GM20431 (cell line): ENCODE measurements around the gene SCRN1.
"Not testable (repeated sequence)": the region's sequence is repeated elsewhere in the genome, so short reads cannot be mapped to it uniquely, and the experiment has no call there.

Source experiments
- in situ Hi-C: fragments of 300-500 bp; cut with MseI, MboI; formaldehyde crosslinking; loops from one replicate; pipeline ENCODE4 v1.15.0; 2020; ENCODE audit warnings: low sequenced_read_pairs; ENCODE audit not compliant: unreplicated experiment

SCRN1 gene

GRCh38 chr7:29896685-29897411, 92.8 kb downstream of the SCRN1 start:
- in situ Hi-C loops = no loop called here

- in situ Hi-C loops = no loop called here
Observed at GRCh38 chr7:29895559-29895958, 94.0 kb downstream of the SCRN1 start.

DNA sequence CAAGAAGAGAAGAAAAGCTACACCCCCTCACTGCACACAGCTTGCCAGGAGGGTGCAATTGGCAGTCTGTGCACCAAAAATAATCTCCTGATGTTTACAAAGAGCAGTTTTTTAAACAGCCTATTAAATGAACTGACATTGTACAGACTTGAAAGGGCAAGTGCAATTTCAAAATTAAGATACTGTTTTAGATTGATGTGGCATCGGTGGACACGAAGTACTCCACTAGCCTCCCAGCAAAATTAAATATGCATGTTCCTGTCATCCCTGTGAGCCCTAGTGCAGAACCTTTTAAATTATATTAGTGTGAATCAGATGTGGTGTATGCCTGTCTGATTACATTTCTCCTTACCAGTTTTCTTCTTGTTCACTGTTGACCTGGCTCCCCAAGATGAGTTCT, 95.3 kb downstream of the SCRN1 start:
- in situ Hi-C loops = no loop called here

DNA sequence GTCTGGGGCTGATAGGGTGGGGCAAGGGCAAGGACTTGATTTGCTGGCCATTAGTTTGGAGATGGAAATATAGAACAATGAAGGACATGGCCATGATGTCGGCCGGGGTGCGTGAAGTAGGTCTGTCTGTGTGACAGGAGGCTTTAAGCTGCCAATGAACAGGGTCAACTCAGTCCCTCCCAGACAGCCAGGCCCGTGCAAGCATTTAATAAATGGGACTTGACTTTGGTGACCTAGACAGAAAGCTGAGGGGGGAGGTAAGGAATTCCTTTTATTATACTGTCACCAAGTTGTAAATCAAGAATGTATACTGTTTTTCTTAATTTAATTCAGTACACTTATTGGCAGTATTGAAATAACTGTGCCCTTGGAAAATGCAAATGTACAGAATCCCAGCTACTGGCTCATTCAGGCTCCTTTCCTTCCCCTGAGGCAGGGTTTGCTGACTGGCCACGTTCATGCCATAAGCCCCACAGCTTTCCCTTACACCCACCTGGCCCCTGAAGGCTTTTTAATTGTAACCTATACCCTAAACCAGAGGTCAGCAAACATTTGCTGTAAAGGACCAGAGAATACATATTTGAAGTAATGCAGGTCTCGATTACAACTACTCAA, 96.1 kb downstream of the SCRN1 start:
- in situ Hi-C loops = no loop called here

GRCh38 chr7:29892231-29892630, 97.4 kb downstream of the SCRN1 start:
- in situ Hi-C loops = no loop called here

DNA sequence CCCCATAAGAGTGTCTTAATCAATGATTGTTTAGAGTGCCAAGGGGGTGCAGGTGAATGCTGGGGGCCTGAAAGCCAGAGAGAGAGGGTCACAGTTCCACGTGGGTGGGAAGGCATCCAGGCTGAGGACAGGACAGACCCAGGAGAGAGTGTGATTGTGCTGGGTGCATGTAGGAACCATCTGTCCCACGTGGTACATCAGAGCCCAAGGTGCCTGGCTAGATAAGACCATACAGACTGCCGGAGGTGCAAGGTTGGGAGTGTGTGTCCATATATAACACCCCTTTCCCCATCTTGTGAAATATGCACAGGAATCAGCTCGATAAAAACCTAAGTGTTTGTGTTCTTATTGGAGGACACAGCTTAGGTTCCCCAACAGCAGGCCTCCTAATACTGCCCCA, 97.8 kb downstream of the SCRN1 start:
- in situ Hi-C loops = no loop called here

DNA sequence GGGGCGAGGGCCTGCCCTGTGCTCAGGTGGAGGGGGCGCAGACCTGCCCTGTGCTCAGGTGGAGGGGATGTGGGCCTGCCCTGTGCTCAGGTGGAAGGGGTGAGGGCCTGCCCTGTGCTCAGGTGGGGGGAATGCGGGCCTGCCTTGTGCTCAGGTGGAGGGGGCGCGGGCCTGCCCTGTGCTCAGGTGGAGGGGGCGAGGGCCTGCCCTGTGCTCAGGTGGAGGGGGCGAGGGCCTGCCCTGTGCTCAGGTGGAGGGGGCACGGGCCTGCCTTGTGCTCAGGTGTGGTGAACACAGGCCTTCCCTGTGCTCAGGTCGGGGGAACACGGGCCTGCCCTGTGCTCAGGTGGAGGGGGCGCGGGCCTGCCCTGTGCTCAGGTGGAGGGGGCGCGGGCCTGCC, 98.8 kb downstream of the SCRN1 start:
- in situ Hi-C loops = not testable (repeated sequence)

DNA sequence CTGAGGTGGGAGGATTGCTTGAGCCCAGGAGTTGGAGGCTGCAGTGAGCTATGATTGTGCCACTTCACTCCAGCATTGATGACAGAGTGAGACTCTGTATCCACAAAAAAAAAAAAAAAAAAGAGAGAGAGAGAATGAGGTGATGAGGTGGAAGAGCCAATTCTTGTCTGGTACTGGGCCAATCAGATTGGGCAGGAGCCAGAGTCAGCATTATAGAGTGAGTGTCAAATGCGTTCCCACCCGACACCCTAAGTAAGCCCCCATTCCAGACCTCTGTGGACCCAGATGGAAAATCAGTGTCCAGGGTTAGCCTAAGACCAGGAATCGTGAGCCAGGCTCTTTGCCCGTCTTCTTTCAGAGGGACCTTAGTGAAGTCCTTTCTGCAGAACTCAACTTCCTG, 99.3 kb downstream of the SCRN1 start:
- in situ Hi-C loops = no loop called here

DNA sequence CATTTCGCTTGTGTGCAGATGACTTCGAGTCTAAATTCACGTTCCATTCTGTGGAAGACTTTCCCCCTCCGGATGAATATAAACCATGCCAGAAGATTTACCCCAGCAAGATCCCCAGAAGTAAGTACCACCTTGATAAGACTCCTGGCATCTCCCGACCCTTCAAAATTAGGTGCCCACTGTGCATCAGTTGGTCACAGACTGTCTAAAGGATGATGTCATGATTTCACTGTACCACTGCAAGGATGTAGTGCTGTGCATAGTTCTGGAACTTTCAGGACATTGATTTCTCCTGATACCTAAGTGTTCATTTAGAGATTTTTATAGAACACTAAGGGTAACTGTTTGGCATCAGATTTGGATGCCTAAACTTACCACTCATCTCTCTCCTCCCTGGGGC, 100.3 kb downstream of the SCRN1 start:
- in situ Hi-C loops = no loop called here

- in situ Hi-C loops = no loop called here
Observed at GRCh38 chr7:29888006-29888405, 101.6 kb downstream of the SCRN1 start.

- in situ Hi-C loops = no loop called here
Observed at GRCh38 chr7:29886827-29887226, 102.8 kb downstream of the SCRN1 start.

GRCh38 chr7:29885626-29886025, 104.0 kb downstream of the SCRN1 start:
- in situ Hi-C loops = no loop called here

- in situ Hi-C loops = no loop called here
Observed at GRCh38 chr7:29884399-29885272, 105.0 kb downstream of the SCRN1 start.

DNA sequence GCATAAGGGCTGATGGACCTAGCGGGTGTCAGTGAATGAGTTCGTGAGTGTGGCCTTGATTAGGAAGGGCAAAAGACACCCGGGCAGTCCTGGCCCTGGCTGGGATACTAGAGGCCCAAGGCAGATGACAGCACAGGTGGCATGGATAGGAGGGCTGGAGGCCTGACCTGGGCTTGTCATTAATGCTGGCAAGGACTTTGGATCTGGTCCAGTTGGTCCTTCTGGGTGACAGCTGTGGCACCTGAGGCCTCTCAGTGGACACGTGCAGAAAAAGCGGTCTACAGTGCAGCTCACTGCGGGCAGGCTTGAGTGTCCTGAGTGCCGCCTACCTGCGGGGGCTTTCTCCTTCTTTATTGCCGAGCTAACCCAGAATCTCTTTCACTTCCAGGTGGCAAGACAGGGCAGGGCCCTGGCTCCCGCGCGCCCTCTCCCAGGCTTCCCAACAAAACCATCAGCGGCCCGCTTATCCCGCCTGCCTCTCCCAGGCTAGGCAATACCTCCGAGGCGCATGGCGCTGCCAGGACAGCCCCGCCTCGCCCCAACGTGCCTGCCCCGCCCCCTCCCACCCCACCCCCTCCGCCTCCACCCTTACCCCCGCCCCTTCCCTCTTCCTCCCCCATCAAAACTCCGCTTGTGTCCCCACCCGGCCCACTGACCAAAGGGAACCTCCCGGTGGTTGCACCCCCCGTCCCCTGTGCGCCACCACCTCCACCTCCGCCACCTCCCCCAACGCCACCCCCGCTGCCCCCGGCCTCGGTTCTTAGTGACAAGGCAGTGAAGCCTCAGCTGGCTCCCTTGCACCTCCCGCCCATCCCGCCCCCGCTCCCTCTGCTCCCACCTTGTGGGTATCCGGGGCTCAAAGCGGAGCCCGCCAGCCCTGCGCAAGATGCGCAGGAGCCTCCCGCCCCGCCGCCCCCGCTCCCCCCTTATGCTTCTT, 105.9 kb downstream of the SCRN1 start:
- in situ Hi-C loops = no loop called here

- in situ Hi-C loops = no loop called here
Observed at GRCh38 chr7:29882481-29882880, 107.1 kb downstream of the SCRN1 start.

DNA sequence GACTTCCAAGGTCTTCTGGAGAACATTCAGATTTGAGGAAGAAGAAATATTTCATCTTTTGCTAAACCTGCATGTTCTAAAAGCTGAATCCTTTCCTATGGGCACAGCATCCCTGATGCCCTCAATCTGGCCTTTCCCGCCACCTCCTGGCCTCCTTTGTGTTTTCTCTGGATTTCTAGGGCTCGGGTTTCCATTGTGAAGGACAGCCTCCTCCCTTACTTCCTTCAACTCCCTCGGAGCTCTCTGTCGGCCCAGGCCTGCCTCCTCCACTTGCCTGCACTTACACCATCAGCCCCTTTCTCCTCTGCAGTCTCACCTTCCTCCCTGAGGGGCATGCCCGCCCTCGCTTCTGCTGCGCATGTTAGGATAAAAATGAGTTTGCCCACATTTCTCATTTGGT, 107.9 kb downstream of the SCRN1 start:
- in situ Hi-C loops = no loop called here

- in situ Hi-C loops = no loop called here
Observed at GRCh38 chr7:29879609-29880008, 110.0 kb downstream of the SCRN1 start.

DNA sequence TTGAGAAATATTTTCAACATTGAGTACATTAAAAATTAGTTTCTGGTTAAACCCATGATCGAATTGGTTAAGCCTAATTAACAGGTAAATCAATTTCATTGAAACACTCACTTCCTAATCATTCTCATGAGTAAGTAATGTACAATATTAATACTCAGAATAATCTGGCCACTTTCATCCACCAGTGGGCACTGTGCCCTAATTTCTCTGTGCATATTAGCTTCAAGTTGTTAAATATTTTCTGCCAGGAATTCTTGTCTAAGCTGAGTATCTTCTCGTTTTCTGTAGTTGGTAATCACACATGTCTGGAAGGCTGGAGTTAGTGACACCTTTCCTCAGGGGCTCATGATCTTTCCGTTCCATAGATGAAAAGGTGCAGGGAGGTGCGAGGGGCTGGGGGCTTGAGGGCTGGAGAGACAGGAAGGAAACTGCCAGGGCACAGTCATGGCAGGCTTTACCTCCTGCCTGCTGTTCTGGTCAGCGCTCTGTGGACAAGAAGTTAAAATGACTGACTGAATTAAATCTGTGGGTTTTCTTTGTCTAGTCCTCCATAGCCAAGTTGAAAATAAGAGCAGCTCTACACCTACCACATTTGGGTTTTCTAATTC, 111.4 kb downstream of the SCRN1 start:
- in situ Hi-C loops = no loop called here

DNA sequence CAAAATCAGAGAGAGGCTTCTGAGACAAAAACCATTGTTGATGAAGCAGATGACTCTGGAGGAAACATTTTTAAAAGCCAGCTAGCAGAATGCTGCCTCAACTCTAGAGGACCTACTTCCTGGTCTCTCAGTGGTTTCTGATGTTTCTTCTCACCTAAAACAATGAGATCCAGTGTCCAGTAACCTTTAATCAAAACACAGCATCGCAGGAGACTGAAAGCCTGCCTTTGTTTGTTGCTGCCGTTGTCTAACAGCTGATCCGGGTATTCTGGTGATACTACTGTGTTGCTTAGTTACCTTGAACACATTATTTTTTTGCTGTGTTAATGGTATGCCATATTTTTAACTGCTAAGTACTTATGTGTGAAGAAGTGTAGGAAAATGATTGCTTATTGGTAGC, 112.4 kb downstream of the SCRN1 start:
- in situ Hi-C loops = no loop called here

- in situ Hi-C loops = no loop called here
Observed at GRCh38 chr7:29875741-29876140, 113.9 kb downstream of the SCRN1 start.
